Brain microvascular endothelial cell (primary cell): Measurements from ENCODE around the gene FARS2.

Source experiments
- DNase-seq: peaks from one replicate; pipeline ENCODE4 v3.0.0-alpha.2; 2020
- H3K27ac ChIP-seq: fragments of 250-450 bp; sonication (Bioruptor Pico); 2 replicates; pipeline ENCODE4 v1.5.1; 2020; ENCODE audit warnings: mild to moderate bottlenecking, moderate library complexity
- H3K27me3 ChIP-seq: fragments of 250-450 bp; sonication (Bioruptor Pico); replicated peaks from 2 replicates; pipeline ENCODE4 v1.5.1; 2020; ENCODE audit warnings: mild to moderate bottlenecking
- H3K36me3 ChIP-seq: fragments of 250-450 bp; sonication (Bioruptor Pico); replicated peaks from 2 replicates; pipeline ENCODE4 v1.5.1; 2020; ENCODE audit warnings: mild to moderate bottlenecking
- H3K4me3 ChIP-seq: 2 replicates; pipeline ENCODE4 v1.5.1; 2011; ENCODE audit warnings: low read depth, mild to moderate bottlenecking, control low read depth, low read length, moderate library complexity
- CTCF ChIP-seq: IDR thresholded peaks from 2 replicates; pipeline ENCODE4 v1.5.1; 2011; ENCODE audit warnings: low read depth, mild to moderate bottlenecking, moderate library complexity, low read length, control low read depth, inconsistent platforms; ENCODE audit errors: missing control alignments
- in situ Hi-C: cut with HindIII; loops from 2 replicates; pipeline ENCODE4 v1.10.0; 2017; ENCODE audit warnings: low sequenced_read_pairs, low pct_ligation_motif_present

FARS2 gene

GRCh38 chr6:5729813-5730517 lies 468.7 kb downstream of the FARS2 start:
- no peaks in the 10 kb centered on the region for H3K27me3 ChIP-seq
- in situ Hi-C loops = no loop called here
- H3K4me3 ChIP-seq = no peak overlapping the region
- no peak overlapping the region for H3K27ac ChIP-seq
- H3K36me3 ChIP-seq = no peaks in the 10 kb centered on the region
- DNase-seq = no peak
- TF ChIP-seq CTCF = no peak

- in situ Hi-C loops = no loop called here
- no peak for TF ChIP-seq CTCF
- no peaks in the 10 kb centered on the region for H3K36me3 ChIP-seq
Observed at GRCh38 chr6:5730585-5731263, 469.4 kb downstream of the FARS2 start.

GRCh38 chr6:5731435-5731834 lies 470.1 kb downstream of the FARS2 start:
- H3K27ac ChIP-seq = no peak overlapping the region
- no peak for DNase-seq
- no peak overlapping the region for H3K4me3 ChIP-seq
- H3K27me3 ChIP-seq = no peaks in the 10 kb centered on the region
- TF ChIP-seq CTCF = no peak
- no peaks in the 10 kb centered on the region for H3K36me3 ChIP-seq
- in situ Hi-C loops = no loop called here

More at GRCh38 chr6:5730585-5731263, 469.4 kb downstream of the FARS2 start:
- DNase-seq = no peak
- no peaks in the 10 kb centered on the region for H3K27me3 ChIP-seq
- no peak overlapping the region for H3K4me3 ChIP-seq
- no peak overlapping the region for H3K27ac ChIP-seq

GRCh38 chr6:5732496-5732895 lies 471.2 kb downstream of the FARS2 start:
- no peak for DNase-seq
- no peaks in the 10 kb centered on the region for H3K27me3 ChIP-seq
- no peaks in the 10 kb centered on the region for H3K36me3 ChIP-seq
- H3K27ac ChIP-seq = no peak overlapping the region
- no peak overlapping the region for H3K4me3 ChIP-seq
- in situ Hi-C loops = no loop called here
- TF ChIP-seq CTCF = no peak

- H3K27ac ChIP-seq = no peak overlapping the region
- no peak overlapping the region for H3K4me3 ChIP-seq
- in situ Hi-C loops = no loop called here
- TF ChIP-seq CTCF = no peak
- DNase-seq = no peak
- no peaks in the 10 kb centered on the region for H3K27me3 ChIP-seq
- H3K36me3 ChIP-seq = no peaks in the 10 kb centered on the region
Observed at GRCh38 chr6:5736016-5736738, 474.9 kb downstream of the FARS2 start.
